ENCODE data around the gene POU3F3.

POU3F3 gene

DNA sequence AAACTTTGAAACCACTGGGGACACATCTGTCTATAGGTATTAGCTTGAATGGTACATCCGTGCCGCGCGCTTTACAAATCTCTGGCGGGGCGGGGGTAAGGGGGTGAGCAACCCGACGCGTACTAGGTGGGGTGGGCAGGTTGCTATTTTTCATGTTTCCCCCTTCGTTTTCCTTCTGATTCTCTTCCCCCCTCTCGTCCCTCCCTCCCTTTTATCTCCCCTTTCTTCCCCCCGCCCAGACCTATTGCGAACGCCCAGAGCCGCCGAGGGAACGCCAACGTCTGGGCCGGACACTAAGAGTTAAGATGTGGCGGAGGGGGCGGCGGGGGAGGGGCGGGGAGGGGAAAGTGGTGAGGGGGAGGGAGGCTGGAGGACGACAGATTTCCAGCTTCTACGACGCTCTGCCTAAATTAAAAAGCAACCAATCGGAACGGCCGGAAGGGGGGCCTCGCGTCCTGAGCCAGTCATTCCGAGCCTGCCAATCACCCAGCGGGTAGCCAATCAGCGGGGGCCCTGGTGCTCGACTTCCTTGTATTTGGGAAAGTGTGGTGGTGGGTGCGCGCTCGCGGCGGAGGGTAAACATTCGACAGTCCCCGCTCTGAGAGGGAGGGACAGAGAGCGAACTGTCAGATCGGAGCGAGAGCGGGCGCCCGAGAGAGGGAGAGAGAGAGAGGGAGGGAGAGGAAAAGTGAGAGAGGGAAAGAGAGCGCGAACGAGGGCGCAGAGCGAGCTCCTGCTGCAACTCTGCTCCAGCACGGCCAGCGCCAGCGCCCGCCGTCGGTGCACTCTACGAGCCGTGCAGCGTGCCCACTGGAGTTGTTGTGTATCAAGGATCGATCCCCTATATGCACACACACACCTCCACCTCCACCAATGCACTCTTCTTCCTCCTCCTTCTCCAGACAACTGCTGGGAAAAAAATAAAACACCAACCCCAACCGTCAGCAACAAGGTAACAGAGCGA lies at the start of gene POU3F3:
TSS of gene POU3F3 (plus strand) at position 582 of the 964 bp plus-strand sequence. CDS start 1,396 bp downstream, outside the sequence.
- H3K4me2 ChIP-seq (ENCODE audit: low read length), result no peak within 1 kb of the TSS
- H3K27ac ChIP-seq (ENCODE audit: low read depth, low read length), result no peak within 1 kb of the TSS
- no peak within 1 kb of the TSS for H3K4me3 ChIP-seq (ENCODE audit: low read length)
- H3K79me2 ChIP-seq (ENCODE audit: control insufficient read depth, low read length), result no peaks in the 10 kb centered on the region
- peaks cover 3% of the 10 kb centered on the region; the same call in 1 of the 2 replicates for H4K20me1 ChIP-seq (ENCODE audit: control insufficient read depth, insufficient read depth, low read depth, low read length)
- no peaks in the 10 kb centered on the region for H3F3A ChIP-seq (ENCODE audit: control insufficient read depth, insufficient read depth)
- H3K9me3 ChIP-seq (ENCODE audit: control insufficient read depth, insufficient read depth, low read length), result 0 out of 2 replicates have a peak, but pooled peaks cover 4% of the 10 kb centered on the region
- H3K9me2 ChIP-seq (replicated peaks; ENCODE audit: control insufficient read depth, low read length), result no peaks in the 10 kb centered on the region
- no peak for TF ChIP-seq EZH2phosphoT487 (IDR thresholded peaks at IDR 0.05; ENCODE audit: borderline replicate concordance, low read length)
- TF ChIP-seq, protein P1, sequence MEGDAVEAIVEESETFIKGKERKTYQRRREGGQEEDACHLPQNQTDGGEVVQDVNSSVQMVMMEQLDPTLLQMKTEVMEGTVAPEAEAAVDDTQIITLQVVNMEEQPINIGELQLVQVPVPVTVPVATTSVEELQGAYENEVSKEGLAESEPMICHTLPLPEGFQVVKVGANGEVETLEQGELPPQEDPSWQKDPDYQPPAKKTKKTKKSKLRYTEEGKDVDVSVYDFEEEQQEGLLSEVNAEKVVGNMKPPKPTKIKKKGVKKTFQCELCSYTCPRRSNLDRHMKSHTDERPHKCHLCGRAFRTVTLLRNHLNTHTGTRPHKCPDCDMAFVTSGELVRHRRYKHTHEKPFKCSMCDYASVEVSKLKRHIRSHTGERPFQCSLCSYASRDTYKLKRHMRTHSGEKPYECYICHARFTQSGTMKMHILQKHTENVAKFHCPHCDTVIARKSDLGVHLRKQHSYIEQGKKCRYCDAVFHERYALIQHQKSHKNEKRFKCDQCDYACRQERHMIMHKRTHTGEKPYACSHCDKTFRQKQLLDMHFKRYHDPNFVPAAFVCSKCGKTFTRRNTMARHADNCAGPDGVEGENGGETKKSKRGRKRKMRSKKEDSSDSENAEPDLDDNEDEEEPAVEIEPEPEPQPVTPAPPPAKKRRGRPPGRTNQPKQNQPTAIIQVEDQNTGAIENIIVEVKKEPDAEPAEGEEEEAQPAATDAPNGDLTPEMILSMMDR (IDR thresholded peaks at IDR 0.05; ENCODE audit: low read depth, low read length, poor library complexity, severe bottlenecking), result no peak
- no peaks in the 10 kb centered on the region for H3K36me3 ChIP-seq (ENCODE audit: control insufficient read depth, low read length)
- peaks cover 14% of the 10 kb centered on the region for H3K27me3 ChIP-seq (ENCODE audit: control insufficient read depth, low read length)
- no peaks in the 10 kb centered on the region for H3K4me1 ChIP-seq (ENCODE audit: control insufficient read depth, low read length)

DNA sequence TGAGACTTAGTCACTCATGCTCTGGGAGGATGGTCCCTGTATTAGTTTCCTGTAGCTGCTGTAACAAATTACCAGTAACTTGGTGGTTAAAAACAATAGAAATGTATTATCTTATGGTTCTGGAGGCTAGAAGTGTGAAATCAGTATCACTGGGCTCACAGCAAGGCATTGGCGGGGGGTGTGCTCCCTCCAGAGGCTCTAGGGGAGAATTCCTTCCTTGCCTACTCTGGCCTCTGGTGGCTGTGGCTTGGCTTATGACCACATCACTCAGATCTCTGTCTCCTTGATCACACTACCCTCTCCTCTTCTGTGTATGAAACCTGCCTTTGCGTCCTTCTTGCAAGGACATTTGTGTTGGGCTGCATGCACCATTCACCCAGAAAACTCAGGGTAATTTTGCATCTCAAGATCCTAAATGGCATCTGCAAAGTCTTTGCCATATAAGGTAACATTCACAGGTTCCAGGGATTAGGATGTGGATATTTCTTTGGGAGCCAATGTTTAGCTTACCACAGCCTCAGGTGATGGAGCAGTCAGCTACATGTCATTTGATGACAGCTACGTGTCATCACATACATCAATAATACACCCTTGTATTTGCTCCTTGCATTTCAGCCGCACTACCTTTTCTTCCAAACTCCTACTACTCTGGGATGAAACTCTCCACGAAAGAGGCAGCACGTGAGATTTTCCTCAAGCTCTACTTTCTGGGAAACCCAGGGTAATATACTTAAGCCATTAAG lies 49.6 kb upstream of the POU3F3 start:
- Histone ChIP-seq H3K27ac (ENCODE audit: low read depth, low read length) (no peak overlapping the region), H3K4me2 (ENCODE audit: low read length) (no peak overlapping the region), H3K79me2 (ENCODE audit: control insufficient read depth, low read length) (no peaks in the 10 kb centered on the region), H3K4me3 (ENCODE audit: low read length) (no peak overlapping the region), H4K20me1 (ENCODE audit: control insufficient read depth, insufficient read depth, low read depth, low read length) (no peaks in the 10 kb centered on the region), H3K4me1 (ENCODE audit: control insufficient read depth, low read length) (no peaks in the 10 kb centered on the region), H3F3A (ENCODE audit: control insufficient read depth, insufficient read depth) (no peaks in the 10 kb centered on the region), H3K9me3 (ENCODE audit: control insufficient read depth, insufficient read depth, low read length) (no peaks in the 10 kb centered on the region), H3K36me3 (ENCODE audit: control insufficient read depth, low read length) (no peaks in the 10 kb centered on the region), H3K27me3 (ENCODE audit: control insufficient read depth, low read length) (no peaks in the 10 kb centered on the region), H3K9me2 (replicated peaks; ENCODE audit: control insufficient read depth, low read length) (no peaks in the 10 kb centered on the region)
- TF ChIP-seq EZH2phosphoT487 (IDR thresholded peaks at IDR 0.05; ENCODE audit: borderline replicate concordance, low read length), result no peak
- TF ChIP-seq, protein P1 (IDR thresholded peaks at IDR 0.05; ENCODE audit: low read depth, low read length, poor library complexity, severe bottlenecking), result no peak

DNA sequence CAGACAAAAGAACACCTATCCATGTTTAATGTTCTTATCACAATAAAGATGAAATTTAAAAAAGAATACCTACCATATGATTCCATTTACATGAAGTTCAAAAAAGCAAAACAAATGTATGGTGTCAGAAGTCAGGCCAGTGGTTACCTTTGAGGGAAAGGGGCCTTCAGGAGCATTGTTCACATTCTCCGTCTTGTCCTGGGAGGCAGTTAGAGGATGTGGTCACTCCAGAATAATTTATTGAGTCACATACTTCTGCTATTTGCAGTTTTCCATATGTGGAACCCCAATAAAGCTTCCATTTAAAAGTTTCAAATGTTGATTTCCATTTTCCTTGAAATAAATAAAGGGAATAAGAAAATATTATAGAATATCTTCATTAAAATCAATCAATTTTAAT lies 41.6 kb upstream of the POU3F3 start:
- Histone ChIP-seq H3K36me3 (ENCODE audit: control insufficient read depth, low read length) (no peaks in the 10 kb centered on the region), H3K27me3 (ENCODE audit: control insufficient read depth, low read length) (no peaks in the 10 kb centered on the region)

More for the DNA sequence above, 41.6 kb upstream of the POU3F3 start:
- H3K9me2 ChIP-seq (replicated peaks; ENCODE audit: control insufficient read depth, low read length), result no peaks in the 10 kb centered on the region
- no peak overlapping the region for H3K4me2 ChIP-seq (ENCODE audit: low read length)
- H4K20me1 ChIP-seq (ENCODE audit: control insufficient read depth, insufficient read depth, low read depth, low read length), result no peaks in the 10 kb centered on the region
- no peaks in the 10 kb centered on the region for H3F3A ChIP-seq (ENCODE audit: control insufficient read depth, insufficient read depth)
- H3K4me1 ChIP-seq (ENCODE audit: control insufficient read depth, low read length), result no peaks in the 10 kb centered on the region
- TF ChIP-seq EZH2phosphoT487 (IDR thresholded peaks at IDR 0.05; ENCODE audit: borderline replicate concordance, low read length), result no peak
- H3K4me3 ChIP-seq (ENCODE audit: low read length), result no peak overlapping the region
- no peaks in the 10 kb centered on the region for H3K9me3 ChIP-seq (ENCODE audit: control insufficient read depth, insufficient read depth, low read length)
- H3K27ac ChIP-seq (ENCODE audit: low read depth, low read length), result no peak overlapping the region
- H3K79me2 ChIP-seq (ENCODE audit: control insufficient read depth, low read length), result no peaks in the 10 kb centered on the region
